Erythroblast (primary cell): ENCODE measurements around the gene SPDYE17.
"Not testable (repeated sequence)": the region's sequence is repeated elsewhere in the genome, so short reads cannot be mapped to it uniquely, and the experiment has no call there.

Source experiments
- GATA1 ChIP-seq: IDR thresholded peaks from 2 replicates; pipeline ENCODE4 v1.6.1; 2011; ENCODE audit warnings: low read depth, mild to moderate bottlenecking, control low read depth, low read length, moderate library complexity
- POLR2A ChIP-seq: IDR thresholded peaks from 2 replicates; pipeline ENCODE4 v1.6.1; 2011; ENCODE audit warnings: mild to moderate bottlenecking, low read length

GRCh38 chr7:76993831-76994230, 38.3 kb downstream of the SPDYE17 start:
- not testable (repeated sequence) for TF ChIP-seq POLR2A, GATA1
